Hippocampal formation (tissue), 2 donors: ENCODE data around the gene PHF24.

Experiments
- DNase-seq, 2 donors: peaks; one replicate each; lab custom pipeline; 2025; lab: John Stamatoyannopoulos, UW

The PHF24 gene

GRCh38 chr9:34983209-34983608 is 25.1 kb downstream of the PHF24 start:
- no peak for DNase-seq

- no peak for DNase-seq
Observed at GRCh38 chr9:34984049-34984448, 26.0 kb downstream of the PHF24 start.

GRCh38 chr9:34985311-34985899 is 27.3 kb downstream of the PHF24 start:
- DNase-seq = peak; percentile 42 to 45

GRCh38 chr9:34986540-34987047 is 28.5 kb downstream of the PHF24 start:
- peak; percentile 49 to 61 for DNase-seq

GRCh38 chr9:34987160-34987901 is 29.2 kb downstream of the PHF24 start:
- no peak for DNase-seq

GRCh38 chr9:34988218-34989002 is 30.3 kb downstream of the PHF24 start:
- DNase-seq = peak; percentile 30 to 34

- DNase-seq = peak; percentile 99 to 100
Observed at GRCh38 chr9:34989003-34989945, 31.2 kb downstream of the PHF24 start, which contains the start of gene DNAJB5. Gene DNAJB5 (plus strand): TSS chr9:34989745. CDS start chr9:34990631, 886 bp downstream.

GRCh38 chr9:34989946-34990635 is 32.0 kb downstream of the PHF24 start:
- no peak for DNase-seq

GRCh38 chr9:34990908-34991606 is 33.0 kb downstream of the PHF24 start:
- DNase-seq = no peak

- no peak for DNase-seq
Observed at GRCh38 chr9:34991607-34992375, 33.7 kb downstream of the PHF24 start.

- DNase-seq = no peak
Observed at GRCh38 chr9:34992376-34992951, 34.4 kb downstream of the PHF24 start.

- DNase-seq = peak; percentile 24 to 35
Observed at GRCh38 chr9:34993502-34994259, 35.6 kb downstream of the PHF24 start.

- DNase-seq = peak in 1 of 2 donors; percentile 12
Observed at GRCh38 chr9:34994260-34994899, 36.3 kb downstream of the PHF24 start.

GRCh38 chr9:34994900-34995669 is 37.0 kb downstream of the PHF24 start:
- no peak for DNase-seq

GRCh38 chr9:34995670-34996060 is 37.6 kb downstream of the PHF24 start:
- no peak for DNase-seq

- no peak for DNase-seq
Observed at GRCh38 chr9:34996181-34996904, 38.3 kb downstream of the PHF24 start.
